Esophagus muscularis mucosa (tissue), 4 donors: Measurements from ENCODE around the gene LRRK1. TPM values are rescaled to one million over a fixed set of nuclear protein-coding genes. Genes with fewer than 3 reads are reported as not detected.

ENCODE experiments used
- DNase-seq: peaks from one replicate; pipeline ENCODE4 v3.0.0-alpha.2; 2017; ENCODE audit errors: extremely low spot score
- H3K27ac ChIP-seq, 4 donors: fragments of 200-600 bp; sonication (generic); replicated peaks in 1 of 4; 1 replicate in 3 of 4; 2 replicates in 1 of 4; pipeline ENCODE4 v1.5.1; 2016 to 2019; ENCODE audit warnings: mild to moderate bottlenecking in 1 of 4
- H3K27me3 ChIP-seq, 4 donors: fragments of 200-600 bp; sonication (generic); one replicate each; pipeline versions ENCODE4 v1.5.1 to v1.6.0; 2016 to 2019
- H3K36me3 ChIP-seq, 4 donors: fragments of 200-600 bp; sonication (generic); one replicate each; pipeline ENCODE4 v1.5.1; 2016 to 2019
- H3K4me1 ChIP-seq, 4 donors: fragments of 200-600 bp; sonication (generic); one replicate each; pipeline ENCODE4 v1.5.1; 2016 to 2019
- H3K4me3 ChIP-seq, 4 donors: fragments of 200-600 bp; sonication (generic); 1 replicate in 2 of 4; 2 replicates in 2 of 4; pipeline ENCODE4 v1.5.1; 2016 to 2019; ENCODE audit warnings: mild to moderate bottlenecking in 4 of 4, moderate library complexity in 1 of 4
- H3K9me3 ChIP-seq, 4 donors: fragments of 200-600 bp; sonication (generic); 1 replicate in 3 of 4; 2 replicates in 1 of 4; pipeline ENCODE4 v1.5.1; 2016 to 2019
- CTCF ChIP-seq, 3 experiments: fragments of 200-600 bp in 2 of 3; fragments of 450-650 bp in 1 of 3; sonication (generic) in 2 of 3; IDR thresholded peaks; one replicate each; pipeline ENCODE4 v1.5.1; 2017 to 2019; ENCODE audit warnings: antibody characterized with exemption in 3 of 3, mild to moderate bottlenecking in 2 of 3, moderate library complexity in 1 of 3
- EP300 ChIP-seq: sonication (generic); formaldehyde crosslinking; IDR thresholded peaks from one replicate; pipeline ENCODE4 v1.6.1; 2017; ENCODE audit warnings: antibody characterized with exemption
- POLR2A ChIP-seq: fragments of 450-650 bp; IDR thresholded peaks from one replicate; pipeline ENCODE4 v1.6.1; 2017; ENCODE audit warnings: antibody characterized with exemption, moderate library complexity, mild to moderate bottlenecking, low read depth
- POLR2AphosphoS5 ChIP-seq, 2 donors: sonication (generic); formaldehyde crosslinking; IDR thresholded peaks; one replicate each; pipeline ENCODE4 v1.6.1; 2017; ENCODE audit warnings: antibody characterized with exemption in 2 of 2
- WGBS: methylation state at CpG from one replicate; pipeline ENCODE4 v1.1.5; 2018; 5-methylcytosine and 5-hydroxymethylcytosine counted together
- intact Hi-C: fragments of 100-400 bp; cut with DNase I; formaldehyde crosslinking; loops from one replicate; pipeline ENCODE4 v1.15.1; 2023
- total RNA-seq, 4 donors: library from RNA; depleted of rRNA; stranded (reverse); fragments of >200 nt; gene quantifications; one replicate each; pipeline versions ENCODE4 v1.1.0 to v1.2.1, GENCODE V29; 2016

The LRRK1 gene
- total RNA-seq, 4 donors from 2014 or later = 11.3 to 18.0 (median 15.4) TPM

DNA sequence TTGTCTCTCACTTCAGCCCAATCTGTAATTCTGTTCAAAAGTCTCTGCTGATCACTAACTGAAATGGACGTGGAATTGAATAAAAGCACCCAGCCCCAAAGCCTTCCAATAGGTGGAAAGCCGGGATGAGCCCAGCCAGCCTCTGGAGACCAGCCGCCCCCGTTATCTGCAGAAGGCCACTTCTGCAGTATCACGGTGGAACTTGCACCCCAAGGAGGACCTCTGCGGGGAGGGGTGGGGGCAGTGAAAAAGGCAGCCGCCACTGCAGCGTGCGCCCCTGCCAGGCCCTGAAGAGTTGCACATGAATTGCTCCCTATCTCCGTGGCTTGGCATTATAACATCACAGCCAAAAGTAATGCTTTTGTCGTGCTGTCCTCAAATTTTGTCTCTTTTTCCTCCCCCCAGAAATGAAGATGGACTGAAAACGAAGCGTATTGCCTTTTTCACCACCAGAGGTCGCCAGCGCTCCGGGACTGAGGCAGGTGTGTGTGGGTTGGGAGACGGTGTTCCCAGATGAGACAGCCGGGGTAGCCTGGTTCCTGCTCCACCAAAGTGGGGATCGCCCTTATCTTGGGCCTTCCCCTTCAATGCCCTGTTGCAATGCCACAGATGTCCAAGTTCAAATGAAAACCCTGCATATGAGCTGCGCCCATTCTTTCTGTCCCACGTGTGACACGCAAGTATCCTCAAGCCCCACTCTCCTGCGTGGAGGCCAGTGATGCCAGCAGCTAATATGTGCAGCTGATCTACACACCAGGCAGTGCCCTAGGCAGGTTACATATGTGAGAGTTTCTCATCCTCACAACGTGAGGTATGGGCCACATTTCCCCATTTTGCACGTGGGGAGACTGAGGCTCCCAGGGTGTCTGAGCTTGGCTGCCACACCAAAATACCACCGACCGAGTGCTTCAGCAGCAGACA is 96.0 kb downstream of the LRRK1 start:
- Histone ChIP-seq H3K9me3 (no peaks in the 10 kb centered on the region), H3K4me3 (no peak overlapping the region), H3K36me3 (peaks cover 0 to 41% (median 8%) of the 10 kb centered on the region in 4 donors), H3K27ac (no peak overlapping the region), H3K27me3 (peaks cover 0 to 12% (median 0%) of the 10 kb centered on the region in 4 donors), H3K4me1 (peaks cover 0 to 8% (median 4%) of the 10 kb centered on the region in 4 donors)
- TF ChIP-seq POLR2AphosphoS5 (IDR thresholded peaks at IDR 0.05) = no peak
- peak; percentile 79 to 90 (median 83) for TF ChIP-seq CTCF (IDR thresholded peaks at IDR 0.05)
- TF ChIP-seq EP300 = no peak
- no peak for TF ChIP-seq POLR2A
- intact Hi-C loops = loop anchor here (2.0 to 5.0 kb wide), 2 partner anchors 72 to 244 kb away; no protein-coding TSS in a partner anchor
- DNase-seq = peak; percentile 90
- 45% methylated on average over 18 of the region's 27 CpGs for WGBS

DNA sequence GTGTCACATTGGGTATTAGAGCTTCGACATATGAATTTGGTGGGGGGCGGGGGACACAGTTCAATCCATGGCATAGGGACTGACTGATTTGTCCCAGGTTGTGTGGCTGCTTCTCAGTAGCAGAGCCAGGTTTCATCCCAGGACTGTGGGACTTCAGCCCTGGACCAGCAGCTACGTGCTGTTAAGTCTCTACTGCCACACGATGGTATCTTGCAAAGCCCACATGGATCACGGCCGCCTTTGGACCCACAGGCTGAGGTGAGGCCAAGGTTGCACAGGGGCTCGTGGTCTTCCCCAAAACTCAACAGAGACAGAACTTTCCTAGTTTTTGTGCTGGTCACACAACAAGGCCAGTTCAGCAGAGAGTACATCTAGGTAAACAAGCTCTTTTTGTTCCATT is 97.4 kb downstream of the LRRK1 start:
- DNase-seq = no peak
- H3K9me3 ChIP-seq = no peaks in the 10 kb centered on the region

GRCh38 chr15:101017093-101017754 is 98.1 kb downstream of the LRRK1 start:
- intact Hi-C loops = loop anchor here (5.0 kb wide), 1 partner anchor 70 kb away; no protein-coding TSS in a partner anchor
- TF ChIP-seq POLR2AphosphoS5 (IDR thresholded peaks at IDR 0.05) = no peak

More for the DNA sequence above, 97.4 kb downstream of the LRRK1 start:
- WGBS = 92% methylated on average over 7 of the region's 7 CpGs
- intact Hi-C loops = loop anchor here (5.0 kb wide), 1 partner anchor 71 kb away; no protein-coding TSS in a partner anchor
- Histone ChIP-seq H3K4me3 (no peak overlapping the region), H3K27ac (no peak overlapping the region), H3K36me3 (peaks cover 0 to 41% (median 11%) of the 10 kb centered on the region in 4 donors), H3K4me1 (peaks cover 0 to 8% (median 4%) of the 10 kb centered on the region in 4 donors), H3K27me3 (peaks cover 0 to 12% (median 0%) of the 10 kb centered on the region in 4 donors)
- TF ChIP-seq POLR2A = no peak
- no peak for TF ChIP-seq CTCF (IDR thresholded peaks at IDR 0.05)
- no peak for TF ChIP-seq POLR2AphosphoS5 (IDR thresholded peaks at IDR 0.05)
- TF ChIP-seq EP300 = no peak

GRCh38 chr15:101018016-101018415 is 98.9 kb downstream of the LRRK1 start:
- no peak for TF ChIP-seq POLR2A
- no peak for TF ChIP-seq EP300
- TF ChIP-seq CTCF (IDR thresholded peaks at IDR 0.05) = no peak
- no peak for TF ChIP-seq POLR2AphosphoS5 (IDR thresholded peaks at IDR 0.05)
- no peak for DNase-seq
- peaks cover 4 to 34% (median 10%) of the 10 kb centered on the region in 4 donors for H3K36me3 ChIP-seq
- peaks cover 1 to 8% (median 4%) of the 10 kb centered on the region in 4 donors for H3K4me1 ChIP-seq
- H3K27ac ChIP-seq = no peak overlapping the region
- H3K4me3 ChIP-seq = no peak overlapping the region
- intact Hi-C loops = loop anchor here (5.0 kb wide), 1 partner anchor 69 kb away; no protein-coding TSS in a partner anchor
- H3K27me3 ChIP-seq = peaks cover 0 to 9% (median 0%) of the 10 kb centered on the region in 4 donors
- no peaks in the 10 kb centered on the region for H3K9me3 ChIP-seq
- WGBS = 63% methylated on average over 1 of the region's 1 CpG

More at GRCh38 chr15:101017093-101017754, 98.1 kb downstream of the LRRK1 start:
- Histone ChIP-seq H3K4me3 (no peak overlapping the region), H3K27ac (no peak overlapping the region), H3K4me1 (peaks cover 0 to 8% (median 4%) of the 10 kb centered on the region in 4 donors), H3K36me3 (peaks cover 2 to 41% (median 12%) of the 10 kb centered on the region in 4 donors), H3K27me3 (peaks cover 0 to 12% (median 0%) of the 10 kb centered on the region in 4 donors), H3K9me3 (no peaks in the 10 kb centered on the region)
- DNase-seq = peak; percentile 81
- 79% methylated on average over 18 of the region's 18 CpGs for WGBS
